NCI-H524 (cell line): ENCODE data around the gene KDM5A.

ENCODE experiments used
- DNase-seq, 2 experiments: peaks; one replicate each; lab custom pipeline; 2025; lab: John Stamatoyannopoulos, UW

KDM5A gene

GRCh38 chr12:272942-273341, 116.2 kb downstream of the KDM5A start:
- DNase-seq, result no peak

- DNase-seq, result no peak
These were observed 118.0 kb downstream of the KDM5A start for GRCh38 chr12:271161-271560.

- DNase-seq, result no peak
These were observed 119.9 kb downstream of the KDM5A start for GRCh38 chr12:269191-269590.

- no peak for DNase-seq
These were observed 120.7 kb downstream of the KDM5A start for GRCh38 chr12:268483-268840.

GRCh38 chr12:267581-268482, 121.3 kb downstream of the KDM5A start:
- no peak for DNase-seq

GRCh38 chr12:265096-265495, 124.0 kb downstream of the KDM5A start:
- DNase-seq, result no peak

GRCh38 chr12:264269-264668, 124.9 kb downstream of the KDM5A start:
- no peak for DNase-seq

GRCh38 chr12:263574-263973, 125.5 kb downstream of the KDM5A start:
- no peak for DNase-seq

- DNase-seq, result no peak
These were observed 126.3 kb downstream of the KDM5A start, which contains the start of gene SLC6A13 for GRCh38 chr12:262817-263216. TSS of gene SLC6A13 (minus strand) at chr12:262836. CDS start at chr12:260052, 2,784 bp downstream.

GRCh38 chr12:262113-262512, 127.0 kb downstream of the KDM5A start:
- no peak for DNase-seq

GRCh38 chr12:257521-258321, 131.4 kb downstream of the KDM5A start:
- DNase-seq, result no peak

- DNase-seq, result no peak
These were observed 132.2 kb downstream of the KDM5A start for GRCh38 chr12:256958-257357.

- DNase-seq, result no peak
These were observed 132.9 kb downstream of the KDM5A start for GRCh38 chr12:256225-256624.

- no peak for DNase-seq
These were observed 134.2 kb downstream of the KDM5A start for GRCh38 chr12:254912-255311.

- no peak for DNase-seq
These were observed 135.1 kb downstream of the KDM5A start for GRCh38 chr12:254039-254438.

- no peak for DNase-seq
These were observed 135.8 kb downstream of the KDM5A start for GRCh38 chr12:253116-253831.

GRCh38 chr12:252636-253035, 136.5 kb downstream of the KDM5A start:
- no peak for DNase-seq

GRCh38 chr12:247271-247670, 141.8 kb downstream of the KDM5A start:
- no peak for DNase-seq

GRCh38 chr12:243381-243780, 145.7 kb downstream of the KDM5A start:
- DNase-seq, result no peak

- DNase-seq, result no peak
These were observed 146.6 kb downstream of the KDM5A start for GRCh38 chr12:242496-242895.

- no peak for DNase-seq
These were observed 147.9 kb downstream of the KDM5A start for GRCh38 chr12:241266-241665.

- no peak for DNase-seq
These were observed 148.6 kb downstream of the KDM5A start for GRCh38 chr12:240566-240965.
